ENCODE data around the gene BAHCC1.

- TF ChIP-seq ZBED1 (IDR thresholded peaks at IDR 0.05) (no peak), CHD1 (IDR thresholded peaks at IDR 0.05; ENCODE audit: low read length) (no peak), MED1 (CRISPR knock-in tag; IDR thresholded peaks at IDR 0.05; ENCODE audit: borderline replicate concordance) (no peak), CUX1 (CRISPR knock-in tag; IDR thresholded peaks at IDR 0.05) (no peak), ZBTB12 (CRISPR knock-in tag; IDR thresholded peaks at IDR 0.05) (no peak), ZNF121 (CRISPR knock-in tag; conservative IDR thresholded peaks at IDR 0.05) (no peak), THAP7 (CRISPR knock-in tag; IDR thresholded peaks at IDR 0.05) (no peak), GATAD2B (IDR thresholded peaks at IDR 0.05; ENCODE audit: borderline replicate concordance) (no peak), JUNB (CRISPR knock-in tag; conservative IDR thresholded peaks at IDR 0.05) (no peak)
- TF ChIP-seq, protein P1, sequence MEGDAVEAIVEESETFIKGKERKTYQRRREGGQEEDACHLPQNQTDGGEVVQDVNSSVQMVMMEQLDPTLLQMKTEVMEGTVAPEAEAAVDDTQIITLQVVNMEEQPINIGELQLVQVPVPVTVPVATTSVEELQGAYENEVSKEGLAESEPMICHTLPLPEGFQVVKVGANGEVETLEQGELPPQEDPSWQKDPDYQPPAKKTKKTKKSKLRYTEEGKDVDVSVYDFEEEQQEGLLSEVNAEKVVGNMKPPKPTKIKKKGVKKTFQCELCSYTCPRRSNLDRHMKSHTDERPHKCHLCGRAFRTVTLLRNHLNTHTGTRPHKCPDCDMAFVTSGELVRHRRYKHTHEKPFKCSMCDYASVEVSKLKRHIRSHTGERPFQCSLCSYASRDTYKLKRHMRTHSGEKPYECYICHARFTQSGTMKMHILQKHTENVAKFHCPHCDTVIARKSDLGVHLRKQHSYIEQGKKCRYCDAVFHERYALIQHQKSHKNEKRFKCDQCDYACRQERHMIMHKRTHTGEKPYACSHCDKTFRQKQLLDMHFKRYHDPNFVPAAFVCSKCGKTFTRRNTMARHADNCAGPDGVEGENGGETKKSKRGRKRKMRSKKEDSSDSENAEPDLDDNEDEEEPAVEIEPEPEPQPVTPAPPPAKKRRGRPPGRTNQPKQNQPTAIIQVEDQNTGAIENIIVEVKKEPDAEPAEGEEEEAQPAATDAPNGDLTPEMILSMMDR (IDR thresholded peaks at IDR 0.05 in 2 of 3, conservative IDR thresholded peaks at IDR 0.05 in 1 of 3; ENCODE audit: insufficient read depth in 2 of 3, low read depth in 1 of 3, low read length in 3 of 3), result no peak
- TF ChIP-seq, protein P2, sequence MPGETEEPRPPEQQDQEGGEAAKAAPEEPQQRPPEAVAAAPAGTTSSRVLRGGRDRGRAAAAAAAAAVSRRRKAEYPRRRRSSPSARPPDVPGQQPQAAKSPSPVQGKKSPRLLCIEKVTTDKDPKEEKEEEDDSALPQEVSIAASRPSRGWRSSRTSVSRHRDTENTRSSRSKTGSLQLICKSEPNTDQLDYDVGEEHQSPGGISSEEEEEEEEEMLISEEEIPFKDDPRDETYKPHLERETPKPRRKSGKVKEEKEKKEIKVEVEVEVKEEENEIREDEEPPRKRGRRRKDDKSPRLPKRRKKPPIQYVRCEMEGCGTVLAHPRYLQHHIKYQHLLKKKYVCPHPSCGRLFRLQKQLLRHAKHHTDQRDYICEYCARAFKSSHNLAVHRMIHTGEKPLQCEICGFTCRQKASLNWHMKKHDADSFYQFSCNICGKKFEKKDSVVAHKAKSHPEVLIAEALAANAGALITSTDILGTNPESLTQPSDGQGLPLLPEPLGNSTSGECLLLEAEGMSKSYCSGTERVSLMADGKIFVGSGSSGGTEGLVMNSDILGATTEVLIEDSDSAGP (CRISPR knock-in tag; IDR thresholded peaks at IDR 0.05), result no peak
- TF ChIP-seq, protein P3, sequence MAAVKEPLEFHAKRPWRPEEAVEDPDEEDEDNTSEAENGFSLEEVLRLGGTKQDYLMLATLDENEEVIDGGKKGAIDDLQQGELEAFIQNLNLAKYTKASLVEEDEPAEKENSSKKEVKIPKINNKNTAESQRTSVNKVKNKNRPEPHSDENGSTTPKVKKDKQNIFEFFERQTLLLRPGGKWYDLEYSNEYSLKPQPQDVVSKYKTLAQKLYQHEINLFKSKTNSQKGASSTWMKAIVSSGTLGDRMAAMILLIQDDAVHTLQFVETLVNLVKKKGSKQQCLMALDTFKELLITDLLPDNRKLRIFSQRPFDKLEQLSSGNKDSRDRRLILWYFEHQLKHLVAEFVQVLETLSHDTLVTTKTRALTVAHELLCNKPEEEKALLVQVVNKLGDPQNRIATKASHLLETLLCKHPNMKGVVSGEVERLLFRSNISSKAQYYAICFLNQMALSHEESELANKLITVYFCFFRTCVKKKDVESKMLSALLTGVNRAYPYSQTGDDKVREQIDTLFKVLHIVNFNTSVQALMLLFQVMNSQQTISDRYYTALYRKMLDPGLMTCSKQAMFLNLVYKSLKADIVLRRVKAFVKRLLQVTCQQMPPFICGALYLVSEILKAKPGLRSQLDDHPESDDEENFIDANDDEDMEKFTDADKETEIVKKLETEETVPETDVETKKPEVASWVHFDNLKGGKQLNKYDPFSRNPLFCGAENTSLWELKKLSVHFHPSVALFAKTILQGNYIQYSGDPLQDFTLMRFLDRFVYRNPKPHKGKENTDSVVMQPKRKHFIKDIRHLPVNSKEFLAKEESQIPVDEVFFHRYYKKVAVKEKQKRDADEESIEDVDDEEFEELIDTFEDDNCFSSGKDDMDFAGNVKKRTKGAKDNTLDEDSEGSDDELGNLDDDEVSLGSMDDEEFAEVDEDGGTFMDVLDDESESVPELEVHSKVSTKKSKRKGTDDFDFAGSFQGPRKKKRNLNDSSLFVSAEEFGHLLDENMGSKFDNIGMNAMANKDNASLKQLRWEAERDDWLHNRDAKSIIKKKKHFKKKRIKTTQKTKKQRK (IDR thresholded peaks at IDR 0.05; ENCODE audit: borderline replicate concordance, low read depth, low read length), result no peak
Measured at GRCh38 chr17:81474958-81475357, 79.7 kb downstream of the BAHCC1 start.
